HG03354 (cell line): Measurements from ENCODE around the gene TFAP2D.
A peak's percentile ranks its signal among the peaks of the same experiment; 100 is the strongest.

Experiments
- ATAC-seq: cut with Tn5 transposase; IDR thresholded peaks from one replicate; pipeline ENCODE4 v1.9.1; 2021; ENCODE audit warnings: mild to moderate bottlenecking; ENCODE audit not compliant: unreplicated experiment, poor library complexity, severe bottlenecking

TFAP2D gene

GRCh38 chr6:50816115-50816675 is 102.9 kb downstream of the TFAP2D start:
- ATAC-seq, result peak; percentile 80

GRCh38 chr6:50816947-50817645 is 103.8 kb downstream of the TFAP2D start:
- ATAC-seq, result no peak

GRCh38 chr6:50817646-50817950 is 104.3 kb downstream of the TFAP2D start:
- no peak for ATAC-seq

GRCh38 chr6:50818020-50818419 is 104.7 kb downstream of the TFAP2D start:
- no peak for ATAC-seq

- no peak for ATAC-seq
These were observed 105.3 kb downstream of the TFAP2D start, which contains the start of gene TFAP2B for GRCh38 chr6:50818673-50819072. Gene TFAP2B (plus strand): TSS chr6:50818871. CDS start chr6:50818892, 21 bp downstream.

- no peak for ATAC-seq
These were observed 106.2 kb downstream of the TFAP2D start for GRCh38 chr6:50819466-50819903.

- ATAC-seq, result no peak
These were observed 106.9 kb downstream of the TFAP2D start for GRCh38 chr6:50819904-50820868.

- no peak for ATAC-seq
These were observed 107.5 kb downstream of the TFAP2D start for GRCh38 chr6:50820869-50821264.

- no peak for ATAC-seq
These were observed 108.2 kb downstream of the TFAP2D start for GRCh38 chr6:50821441-50822077.

- no peak for ATAC-seq
These were observed 108.8 kb downstream of the TFAP2D start for GRCh38 chr6:50822078-50822476.
